ENCODE measurements around the gene RPUSD4. TPM values are rescaled to one million over a fixed set of nuclear protein-coding genes. Genes with fewer than 3 reads are reported as not detected.

RPUSD4 gene
- 20.7 TPM for total RNA-seq
- 13.6 TPM for polyA plus RNA-seq (ENCODE audit: insufficient read depth, low read depth, low replicate concordance)
- long read RNA-seq, donor 1, transcript RPUSD4-201 (7 exons, 2,512 nt): major isoform, 7 of 8 reads
- long read RNA-seq, donor 1, partial matches to known transcripts: 0 of 8 reads
- long read RNA-seq, donor 1, other reads (novel, unspliced or antisense): 0 of 8 reads
- long read RNA-seq, donor 2, transcript RPUSD4-201 (7 exons, 2,512 nt): major isoform, 6 of 8 reads
- long read RNA-seq, donor 2, partial matches to known transcripts: 0 of 8 reads
- long read RNA-seq, donor 2, other reads (novel, unspliced or antisense): 0 of 8 reads
- long read RNA-seq, donor 3, transcript RPUSD4-207 (3 exons, 1,030 nt): major isoform, 6 of 11 reads
- long read RNA-seq, donor 3, partial matches to known transcripts: 0 of 11 reads
- long read RNA-seq, donor 3, other reads (novel, unspliced or antisense): 0 of 11 reads
- long read RNA-seq, donor 4, transcript RPUSD4-201 (7 exons, 2,512 nt): major isoform, 6 of 7 reads
- long read RNA-seq, donor 4, partial matches to known transcripts: 0 of 7 reads
- long read RNA-seq, donor 4, other reads (novel, unspliced or antisense): 0 of 7 reads
- long read RNA-seq, donor 5, partial matches to known transcripts: 0 of 1 reads
- long read RNA-seq, donor 5, other reads (novel, unspliced or antisense): 0 of 1 reads
- long read RNA-seq, donor 6, partial matches to known transcripts: 0 of 5 reads
- long read RNA-seq, donor 6, other reads (novel, unspliced or antisense): 0 of 5 reads
- long read RNA-seq, donor 7, transcript RPUSD4-201 (7 exons, 2,512 nt): major isoform, 27 of 43 reads
- long read RNA-seq, donor 7, partial matches to known transcripts: 2 of 43 reads
- long read RNA-seq, donor 7, other reads (novel, unspliced or antisense): 10 of 43 reads
- long read RNA-seq, donor 8, transcript RPUSD4-201 (7 exons, 2,512 nt): major isoform, 6 of 8 reads
- long read RNA-seq, donor 8, partial matches to known transcripts: 0 of 8 reads
- long read RNA-seq, donor 8, other reads (novel, unspliced or antisense): 0 of 8 reads
- long read RNA-seq, donor 9, partial matches to known transcripts: 0 of 3 reads
- long read RNA-seq, donor 9, other reads (novel, unspliced or antisense): 0 of 3 reads
- long read RNA-seq, donor 10, partial matches to known transcripts: 0 of 5 reads
- long read RNA-seq, donor 10, other reads (novel, unspliced or antisense): 0 of 5 reads

- Histone ChIP-seq H3K4me3 (ENCODE audit: low read length in 3 of 3) (peak within 1 kb of the TSS; percentile 97 to 98 (median 98)), H3K36me3 (ENCODE audit: control insufficient read depth in 2 of 3, insufficient read depth in 3 of 3, low read length in 3 of 3) (peaks cover 0 to 9% (median 4%) of the 10 kb centered on the region in 3 donors), H3K27ac (ENCODE audit: low read depth in 2 of 2, low read length in 2 of 2) (peak within 1 kb of the TSS in 1 of 2 donors; percentile 24), H3K9me3 (ENCODE audit: control insufficient read depth in 2 of 3, insufficient read depth in 1 of 3, low read length in 3 of 3) (no peaks in the 10 kb centered on the region), H3K4me1 (ENCODE audit: control insufficient read depth in 2 of 3, insufficient read depth in 2 of 3, low read depth in 1 of 3, low read length in 3 of 3) (peaks cover 0 to 16% (median 4%) of the 10 kb centered on the region in 3 donors), H3K27me3 (ENCODE audit: control insufficient read depth, insufficient read depth, low read length) (no peaks in the 10 kb centered on the region), H3K9ac (ENCODE audit: low read length in 3 of 3) (peak within 1 kb of the TSS; percentile 72 to 93 (median 78))
- no peak for TF ChIP-seq CTCF (IDR thresholded peaks at IDR 0.05; ENCODE audit: borderline replicate concordance, extremely low read depth, insufficient read depth)
- DNase-seq: peak; percentile 98 to 99 (median 99)
- intact Hi-C loops (cut with DNase I): no loop called here
- FAIRE-seq: no peak
Observed at GRCh38 chr11:126211236-126212088, at the start of gene RPUSD4, which contains the start of gene FAM118B. TSS of gene RPUSD4 (minus strand) at chr11:126211650. CDS start at chr11:126211638, 12 bp downstream. TSS of gene FAM118B (plus strand) at chr11:126211782. CDS start at chr11:126235002, 23,220 bp downstream.

GRCh38 chr11:126257764-126258163, 46.3 kb upstream of the RPUSD4 start:
- Histone ChIP-seq H3K4me3 (ENCODE audit: low read length in 3 of 3) (no peak overlapping the region), H3K27me3 (ENCODE audit: control insufficient read depth, insufficient read depth, low read length) (no peaks in the 10 kb centered on the region), H3K4me1 (ENCODE audit: control insufficient read depth in 2 of 3, insufficient read depth in 2 of 3, low read depth in 1 of 3, low read length in 3 of 3) (no peaks in the 10 kb centered on the region), H3K27ac (ENCODE audit: low read depth in 2 of 2, low read length in 2 of 2) (no peak overlapping the region), H3K9ac (ENCODE audit: low read length in 3 of 3) (no peak overlapping the region), H3K36me3 (ENCODE audit: control insufficient read depth in 2 of 3, insufficient read depth in 3 of 3, low read length in 3 of 3) (peaks cover 5 to 24% (median 20%) of the 10 kb centered on the region in 3 donors), H3K9me3 (ENCODE audit: control insufficient read depth in 2 of 3, insufficient read depth in 1 of 3, low read length in 3 of 3) (no peaks in the 10 kb centered on the region)
- TF ChIP-seq CTCF (IDR thresholded peaks at IDR 0.05; ENCODE audit: borderline replicate concordance, extremely low read depth, insufficient read depth): no peak
- intact Hi-C loops (cut with DNase I): no loop called here
- DNase-seq (no peak), FAIRE-seq (no peak)

DNA sequence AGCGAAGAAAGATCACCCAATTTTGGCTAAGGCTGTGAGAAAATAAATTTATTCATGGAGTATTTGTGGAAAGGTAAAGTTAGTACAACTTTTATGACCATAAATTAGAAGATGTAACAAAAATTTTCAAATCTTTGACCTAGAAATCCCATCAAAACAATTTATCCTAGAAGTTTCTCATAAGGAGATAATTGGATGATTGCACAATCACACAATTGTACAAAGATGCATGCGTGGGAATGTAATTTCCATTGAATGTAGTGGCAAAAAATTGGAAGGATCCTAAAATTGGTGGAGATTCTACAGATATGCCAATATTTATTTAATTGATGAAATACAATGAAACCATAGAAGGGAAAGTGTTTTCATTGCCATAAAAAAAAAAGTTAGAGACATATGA, 45.7 kb upstream of the RPUSD4 start:
- Histone ChIP-seq H3K27ac (ENCODE audit: low read depth in 2 of 2, low read length in 2 of 2) (no peak overlapping the region), H3K9ac (ENCODE audit: low read length in 3 of 3) (no peak overlapping the region), H3K36me3 (ENCODE audit: control insufficient read depth in 2 of 3, insufficient read depth in 3 of 3, low read length in 3 of 3) (peaks cover 5 to 18% (median 15%) of the 10 kb centered on the region in 3 donors), H3K4me3 (ENCODE audit: low read length in 3 of 3) (no peak overlapping the region), H3K27me3 (ENCODE audit: control insufficient read depth, insufficient read depth, low read length) (no peaks in the 10 kb centered on the region), H3K9me3 (ENCODE audit: control insufficient read depth in 2 of 3, insufficient read depth in 1 of 3, low read length in 3 of 3) (no peaks in the 10 kb centered on the region), H3K4me1 (ENCODE audit: control insufficient read depth in 2 of 3, insufficient read depth in 2 of 3, low read depth in 1 of 3, low read length in 3 of 3) (no peaks in the 10 kb centered on the region)
- intact Hi-C loops (cut with DNase I): no loop called here
- DNase-seq: no peak
- no peak for FAIRE-seq
- no peak for TF ChIP-seq CTCF (IDR thresholded peaks at IDR 0.05; ENCODE audit: borderline replicate concordance, extremely low read depth, insufficient read depth)
